Subcutaneous adipose tissue (tissue), 4 donors: Measurements from ENCODE around the gene FOCAD. TPM values are rescaled to one million over a fixed set of nuclear protein-coding genes. Genes with fewer than 3 reads are reported as not detected.

Experiments used
- total RNA-seq, 4 donors: library from RNA; depleted of rRNA; stranded (reverse); fragments of >200 nt; gene quantifications; one replicate each; pipeline ENCODE4 v1.1.0, GENCODE V29; 2016
- TF ChIP-seq, protein P1 (sequence below): fragments of 450-650 bp; IDR thresholded peaks from one replicate; pipeline ENCODE4 v1.5.1; 2016; ENCODE audit warnings: low read depth, mild to moderate bottlenecking, control low read depth, antibody characterized with exemption, moderate library complexity

FOCAD gene
- total RNA-seq, 4 donors from 2014 or later, result 24.6 to 31.7 (median 27.5) TPM

DNA sequence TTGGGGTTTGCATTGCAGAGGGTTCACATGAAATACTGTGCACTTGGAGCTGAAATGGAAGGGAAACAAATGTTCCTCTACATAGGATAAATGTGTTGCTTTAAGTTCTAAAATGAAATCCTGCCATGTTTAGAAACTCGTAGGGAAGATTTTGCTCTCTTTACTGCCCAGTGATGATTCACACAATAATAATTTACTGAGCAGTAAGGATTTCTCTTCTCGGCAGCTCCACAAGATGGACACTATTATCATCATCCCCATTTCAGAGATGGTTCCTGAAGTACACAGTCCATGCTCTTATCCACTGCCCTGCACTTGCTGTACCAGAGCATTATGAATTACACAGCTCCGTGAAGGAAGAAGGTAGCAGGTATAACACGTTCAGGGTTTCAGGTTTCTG, 343.2 kb downstream of the FOCAD start:
- TF ChIP-seq, protein P1, sequence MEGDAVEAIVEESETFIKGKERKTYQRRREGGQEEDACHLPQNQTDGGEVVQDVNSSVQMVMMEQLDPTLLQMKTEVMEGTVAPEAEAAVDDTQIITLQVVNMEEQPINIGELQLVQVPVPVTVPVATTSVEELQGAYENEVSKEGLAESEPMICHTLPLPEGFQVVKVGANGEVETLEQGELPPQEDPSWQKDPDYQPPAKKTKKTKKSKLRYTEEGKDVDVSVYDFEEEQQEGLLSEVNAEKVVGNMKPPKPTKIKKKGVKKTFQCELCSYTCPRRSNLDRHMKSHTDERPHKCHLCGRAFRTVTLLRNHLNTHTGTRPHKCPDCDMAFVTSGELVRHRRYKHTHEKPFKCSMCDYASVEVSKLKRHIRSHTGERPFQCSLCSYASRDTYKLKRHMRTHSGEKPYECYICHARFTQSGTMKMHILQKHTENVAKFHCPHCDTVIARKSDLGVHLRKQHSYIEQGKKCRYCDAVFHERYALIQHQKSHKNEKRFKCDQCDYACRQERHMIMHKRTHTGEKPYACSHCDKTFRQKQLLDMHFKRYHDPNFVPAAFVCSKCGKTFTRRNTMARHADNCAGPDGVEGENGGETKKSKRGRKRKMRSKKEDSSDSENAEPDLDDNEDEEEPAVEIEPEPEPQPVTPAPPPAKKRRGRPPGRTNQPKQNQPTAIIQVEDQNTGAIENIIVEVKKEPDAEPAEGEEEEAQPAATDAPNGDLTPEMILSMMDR, result no peak

DNA sequence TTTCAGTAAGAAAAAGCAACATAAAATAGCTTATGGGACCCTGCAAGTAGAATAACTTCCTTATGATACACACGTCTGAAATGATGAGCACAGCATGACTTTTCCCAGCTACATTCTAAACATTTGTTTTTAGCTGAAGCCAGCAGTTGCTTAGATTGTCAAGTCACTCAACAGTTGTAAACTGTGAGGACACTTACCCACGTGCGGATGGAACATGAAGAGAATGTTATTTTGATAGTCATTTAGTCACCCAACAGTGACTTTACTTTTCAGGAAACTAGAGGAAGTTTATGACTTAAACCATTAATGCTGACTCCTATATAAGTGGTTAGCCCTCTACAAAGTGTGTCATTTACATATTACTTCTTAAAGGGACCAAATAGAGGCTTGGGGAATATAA, 344.4 kb downstream of the FOCAD start:
- TF ChIP-seq, protein P1, result no peak

DNA sequence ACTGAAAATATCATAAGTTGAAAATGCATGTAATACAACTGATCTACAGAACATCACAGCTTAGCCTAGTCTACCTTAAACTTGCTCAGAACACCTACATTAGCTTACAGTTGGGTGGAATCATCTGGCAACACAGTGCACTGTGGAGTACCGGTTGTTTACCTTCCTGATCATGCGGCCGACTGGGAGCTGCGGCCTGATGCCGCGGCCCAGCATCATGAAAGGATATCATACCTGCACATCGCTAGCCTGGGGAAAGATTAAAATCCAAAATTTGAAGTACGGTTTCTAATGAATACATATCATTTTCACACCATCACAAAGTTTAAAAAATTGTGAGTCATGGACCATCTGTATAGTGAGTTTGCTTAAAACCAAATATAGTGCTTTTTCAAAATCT, 345.6 kb downstream of the FOCAD start:
- TF ChIP-seq, protein P1, result no peak

DNA sequence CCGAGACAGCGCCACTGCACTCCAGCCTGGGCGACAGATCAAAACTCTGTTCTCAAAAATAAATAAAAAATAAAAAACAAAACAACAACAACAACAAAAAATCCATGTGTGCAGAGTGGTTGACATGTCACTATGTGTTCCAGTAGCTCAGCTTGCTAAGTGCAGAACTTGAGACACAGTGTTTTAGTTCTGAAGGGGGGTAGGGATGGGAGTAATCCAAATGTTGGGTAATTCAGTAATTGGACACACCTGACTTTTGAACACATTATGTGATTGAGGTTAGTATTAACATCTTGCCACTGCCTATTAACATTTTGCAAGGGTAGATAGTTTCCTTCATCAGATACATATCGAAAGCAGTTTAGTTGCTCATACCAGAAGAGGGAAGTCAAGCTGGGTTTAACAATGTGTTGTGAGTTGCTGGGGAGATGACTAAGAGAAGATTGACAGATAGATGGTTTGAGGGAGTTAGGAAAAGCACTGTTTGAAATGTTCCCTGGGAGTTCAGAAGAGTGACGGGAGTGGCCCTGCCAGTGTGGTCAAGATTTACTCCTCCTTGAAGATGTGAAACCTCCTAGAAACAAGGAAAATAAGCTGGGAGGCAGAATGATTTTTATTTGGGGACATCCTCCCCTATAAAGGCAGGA, 346.5 kb downstream of the FOCAD start:
- TF ChIP-seq, protein P1, result no peak

DNA sequence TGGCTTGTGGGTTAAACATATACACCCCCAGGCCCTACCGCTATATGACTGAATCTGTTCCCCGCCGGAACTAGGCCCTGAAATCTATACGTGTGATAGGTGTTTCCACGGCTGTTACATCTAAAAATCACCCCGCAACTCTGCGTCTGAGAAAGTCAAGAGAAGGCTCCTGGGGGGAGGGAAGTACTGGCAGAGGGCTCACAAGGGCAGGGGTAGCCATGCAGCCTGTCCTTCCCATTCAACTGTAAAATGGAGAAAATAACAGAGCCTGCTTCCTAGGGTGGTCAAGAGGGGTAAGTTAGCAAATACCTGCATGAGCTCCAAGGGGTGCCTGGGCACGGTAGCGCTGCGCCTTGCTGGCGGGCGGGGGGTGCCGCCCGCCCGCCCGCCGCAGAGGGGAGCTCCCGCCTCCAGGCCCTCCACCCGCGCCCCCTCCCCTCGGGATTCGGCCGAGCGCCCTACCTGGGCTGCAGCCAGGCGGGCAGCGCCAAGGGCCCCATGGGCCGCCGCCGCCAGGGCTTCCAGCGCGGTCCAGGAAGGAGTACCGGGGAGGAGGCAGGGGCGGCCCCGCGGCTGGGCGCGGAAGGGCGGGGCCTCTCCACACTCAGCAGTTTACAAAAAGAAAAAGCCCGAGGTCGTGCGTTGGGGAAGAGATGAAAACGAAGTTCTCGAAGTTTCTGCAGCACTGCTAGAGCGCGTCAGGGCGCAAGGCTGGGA, 347.2 kb downstream of the FOCAD start, which contains the start of gene HACD4:
Gene HACD4 (minus strand): TSS at position 550 of the 717 bp plus-strand sequence. CDS start 50 bp downstream, at position 500.
- TF ChIP-seq, protein P1, result no peak

DNA sequence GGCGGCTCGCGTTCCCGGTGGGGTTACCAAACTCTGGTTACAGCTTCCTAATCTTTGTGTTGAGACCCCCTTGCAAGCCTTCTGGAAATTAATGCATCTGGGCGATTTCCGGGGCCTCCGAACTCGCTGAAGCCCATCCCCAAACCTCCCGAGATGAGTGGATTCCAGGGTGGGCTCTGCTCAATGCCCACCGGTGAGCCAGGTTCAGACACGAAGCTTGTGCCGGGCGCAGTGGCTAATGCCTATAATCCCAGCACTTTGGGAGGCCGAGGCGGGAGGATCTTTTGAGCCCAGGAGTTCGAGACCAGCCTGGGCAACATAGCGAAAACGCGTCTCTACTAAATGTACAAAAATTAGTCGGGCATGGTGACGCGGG, 347.7 kb downstream of the FOCAD start:
- TF ChIP-seq, protein P1, result no peak

DNA sequence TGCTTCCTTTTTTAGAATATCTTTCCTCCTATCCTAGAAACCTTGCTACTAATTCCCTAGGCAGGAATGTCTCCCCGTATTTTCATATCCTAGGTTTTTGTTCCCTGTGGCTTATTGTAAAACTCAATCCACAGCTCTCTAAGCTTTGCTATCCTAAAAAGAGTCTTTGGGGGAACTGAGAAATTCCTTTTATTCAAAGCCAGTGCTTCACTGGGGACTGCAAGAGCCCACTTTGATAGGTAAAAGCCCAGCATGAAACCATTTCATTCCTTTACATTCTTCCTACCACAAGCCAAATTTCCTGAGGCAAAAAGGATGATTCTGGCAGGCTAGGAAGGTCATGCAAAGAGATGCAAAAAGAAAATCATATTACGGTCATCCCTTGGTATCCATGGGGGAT, 353.2 kb downstream of the FOCAD start:
- TF ChIP-seq, protein P1, result no peak
